Stimulated activated CD4-positive, alpha-beta T cell treated with anti-CD3 and anti-CD28 coated beads, Interleukin-4, amount 100 ng/mL, for 48 hours (primary cell): ENCODE measurements around the gene KRTAP12-3.

Experiments
- DNase-seq, 2 donors: peaks; one replicate each; pipeline ENCODE4 v3.0.0-alpha.2; 2020; ENCODE audit warnings: low read depth in 2 of 2

KRTAP12-3 gene

GRCh38 chr21:44702973-44703730 lies 45.4 kb downstream of the KRTAP12-3 start:
- no peak for DNase-seq

- no peak for DNase-seq
Measured at GRCh38 chr21:44703731-44704635, 46.3 kb downstream of the KRTAP12-3 start.

GRCh38 chr21:44704636-44705001 lies 46.9 kb downstream of the KRTAP12-3 start:
- no peak for DNase-seq

- DNase-seq = no peak
Measured at GRCh38 chr21:44706026-44706705, 48.4 kb downstream of the KRTAP12-3 start.

- DNase-seq = no peak
Measured at GRCh38 chr21:44706706-44707581, 49.2 kb downstream of the KRTAP12-3 start.
